ENCODE measurements around the gene COPS3.
A peak's percentile ranks its signal among the peaks of the same experiment; 100 is the strongest.
"Not testable (repeated sequence)": the region's sequence is repeated elsewhere in the genome, so short reads cannot be mapped to it uniquely, and the experiment has no call there.

COPS3 gene

DNA sequence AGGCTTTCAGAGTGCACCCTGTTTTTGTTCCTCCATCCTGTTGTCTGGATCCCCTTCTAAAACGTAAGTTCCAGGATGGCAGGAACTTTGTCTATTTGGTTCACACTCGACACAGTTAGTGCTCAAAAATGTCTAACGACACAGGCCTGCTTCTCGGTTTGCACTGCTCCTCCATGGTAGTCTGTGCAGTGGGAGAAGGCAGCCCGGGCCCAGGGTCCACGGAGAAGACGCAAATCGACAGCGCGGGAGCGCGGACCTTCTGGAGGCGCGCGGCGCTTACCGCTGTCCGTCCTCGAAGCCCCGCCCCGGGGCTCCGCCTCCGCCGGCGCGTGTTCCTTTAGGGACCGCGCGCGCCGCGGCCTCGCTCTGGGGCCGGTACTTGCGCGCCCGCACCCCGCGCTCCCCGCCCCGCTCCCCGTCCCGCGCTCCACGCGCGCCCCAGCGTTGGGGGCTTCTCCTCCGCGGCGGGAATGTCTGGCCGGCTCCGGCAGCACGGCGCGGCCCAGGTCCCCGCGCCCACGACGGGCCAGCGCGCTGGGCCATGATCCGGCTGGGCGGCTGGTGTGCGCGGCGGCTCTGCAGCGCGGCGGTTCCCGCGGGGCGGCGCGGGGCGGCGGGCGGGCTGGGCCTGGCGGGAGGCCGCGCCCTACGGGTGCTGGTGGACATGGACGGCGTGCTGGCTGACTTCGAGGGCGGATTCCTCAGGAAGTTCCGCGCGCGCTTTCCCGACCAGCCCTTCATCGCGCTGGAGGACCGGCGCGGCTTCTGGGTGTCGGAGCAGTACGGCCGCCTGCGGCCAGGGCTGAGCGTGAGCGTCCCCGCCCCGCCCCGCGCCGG lies 22.2 kb upstream of the COPS3 start, which contains the start of gene NT5M:
NT5M (plus strand) TSS at position 364 of the 837 bp plus-strand sequence; CDS start at position 542, 178 bp downstream.
- TF ChIP-seq, protein P1, sequence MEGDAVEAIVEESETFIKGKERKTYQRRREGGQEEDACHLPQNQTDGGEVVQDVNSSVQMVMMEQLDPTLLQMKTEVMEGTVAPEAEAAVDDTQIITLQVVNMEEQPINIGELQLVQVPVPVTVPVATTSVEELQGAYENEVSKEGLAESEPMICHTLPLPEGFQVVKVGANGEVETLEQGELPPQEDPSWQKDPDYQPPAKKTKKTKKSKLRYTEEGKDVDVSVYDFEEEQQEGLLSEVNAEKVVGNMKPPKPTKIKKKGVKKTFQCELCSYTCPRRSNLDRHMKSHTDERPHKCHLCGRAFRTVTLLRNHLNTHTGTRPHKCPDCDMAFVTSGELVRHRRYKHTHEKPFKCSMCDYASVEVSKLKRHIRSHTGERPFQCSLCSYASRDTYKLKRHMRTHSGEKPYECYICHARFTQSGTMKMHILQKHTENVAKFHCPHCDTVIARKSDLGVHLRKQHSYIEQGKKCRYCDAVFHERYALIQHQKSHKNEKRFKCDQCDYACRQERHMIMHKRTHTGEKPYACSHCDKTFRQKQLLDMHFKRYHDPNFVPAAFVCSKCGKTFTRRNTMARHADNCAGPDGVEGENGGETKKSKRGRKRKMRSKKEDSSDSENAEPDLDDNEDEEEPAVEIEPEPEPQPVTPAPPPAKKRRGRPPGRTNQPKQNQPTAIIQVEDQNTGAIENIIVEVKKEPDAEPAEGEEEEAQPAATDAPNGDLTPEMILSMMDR (IDR thresholded peaks at IDR 0.05; ENCODE audit: control extremely low read depth, extremely low read depth, low read depth, missing control alignments) = no peak
- ChIA-PET CTCF (no interaction called here), POLR2A (no interaction called here)
- DNase-seq (ENCODE audit: extremely low spot score) = peak; percentile 87

DNA sequence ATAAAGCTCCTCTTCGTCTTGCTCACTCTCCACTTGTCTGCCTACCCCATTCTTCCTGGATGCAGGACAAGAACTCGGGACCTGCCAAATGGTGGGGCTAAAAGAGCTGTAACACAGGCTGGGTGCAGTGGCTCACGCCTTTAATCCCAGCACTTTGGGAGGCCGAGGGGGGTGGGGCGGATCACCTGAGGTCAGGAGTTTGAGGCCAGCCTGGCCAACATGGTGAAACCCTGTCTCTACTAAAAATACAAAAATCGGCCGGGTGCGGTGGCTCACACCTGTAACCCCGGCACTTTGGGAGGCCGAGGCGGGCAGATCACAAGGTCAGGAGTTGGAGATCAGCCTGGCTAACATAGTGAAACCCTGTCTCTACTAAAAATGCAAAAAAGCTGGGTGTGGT lies 20.6 kb upstream of the COPS3 start:
- POLR2A ChIA-PET = interaction anchor here (0.6 kb wide), 1 partner anchor 21 kb away, joined by 3 read pairs; no protein-coding TSS in a partner anchor
- not testable (repeated sequence) for DNase-seq (ENCODE audit: extremely low spot score)
- CTCF ChIA-PET = interaction anchor here (0.9 to 2.7 kb wide), 4 partner anchors 11 to 21 kb away, joined by 3 to 7 read pairs (median 6); partner anchors contain the start of gene COPS3

DNA sequence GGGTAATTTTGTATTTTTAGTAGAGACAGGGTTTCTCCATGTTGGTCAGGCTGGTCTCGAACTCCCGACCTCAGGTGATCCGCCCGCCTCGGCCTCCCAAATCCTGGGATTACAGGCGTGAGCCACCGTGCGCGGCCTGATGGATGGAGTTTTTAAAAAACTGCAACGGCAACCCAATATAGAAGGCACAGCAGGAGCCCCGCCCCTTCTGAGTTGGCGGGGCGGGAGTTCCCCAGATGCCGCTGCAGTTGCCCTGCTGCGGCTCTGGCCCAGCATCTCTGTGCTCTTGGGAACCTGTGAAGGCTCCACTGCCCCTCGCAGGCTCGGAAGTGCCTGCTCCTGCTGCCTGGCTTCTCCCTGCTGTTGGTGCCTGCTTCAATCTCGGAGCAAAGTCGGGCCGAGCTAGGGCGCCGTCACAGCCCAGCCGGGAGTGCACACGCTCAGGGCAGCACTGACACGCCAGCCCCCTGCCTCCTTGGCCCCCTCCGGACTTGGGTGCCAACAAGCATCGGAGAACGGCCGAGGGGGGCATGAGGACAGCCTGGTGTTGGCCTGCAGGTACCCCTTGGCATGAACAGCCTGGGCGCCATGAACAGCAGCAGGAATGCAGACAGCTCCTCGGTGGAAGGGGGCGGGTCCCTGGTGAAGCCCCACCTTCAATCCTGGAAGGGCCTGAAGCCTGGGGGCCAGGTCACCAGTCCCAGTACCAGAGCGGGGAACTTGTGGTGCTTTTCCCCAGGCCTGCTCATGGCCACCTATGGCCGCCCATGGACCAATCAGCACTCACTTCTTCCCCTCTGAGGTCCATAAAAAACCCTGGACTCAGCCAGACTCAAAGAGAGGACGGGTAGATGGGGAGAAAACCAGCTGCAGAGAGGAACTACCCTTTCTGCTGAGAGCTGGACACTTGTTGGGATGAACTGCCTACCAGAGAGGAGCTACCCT lies 19.9 kb upstream of the COPS3 start:
- ChIA-PET POLR2A (interaction anchor here (0.6 kb wide), 1 partner anchor 20 kb away, joined by 3 read pairs; no protein-coding TSS in a partner anchor), CTCF (interaction anchor here (0.9 to 2.7 kb wide), 5 partner anchors 12 to 20 kb away, joined by 3 to 7 read pairs (median 4); partner anchors contain the start of gene COPS3)
- DNase-seq (ENCODE audit: extremely low spot score) = peak; percentile 71
- TF ChIP-seq, protein P1 (IDR thresholded peaks at IDR 0.05; ENCODE audit: control extremely low read depth, extremely low read depth, low read depth, missing control alignments) = no peak

DNA sequence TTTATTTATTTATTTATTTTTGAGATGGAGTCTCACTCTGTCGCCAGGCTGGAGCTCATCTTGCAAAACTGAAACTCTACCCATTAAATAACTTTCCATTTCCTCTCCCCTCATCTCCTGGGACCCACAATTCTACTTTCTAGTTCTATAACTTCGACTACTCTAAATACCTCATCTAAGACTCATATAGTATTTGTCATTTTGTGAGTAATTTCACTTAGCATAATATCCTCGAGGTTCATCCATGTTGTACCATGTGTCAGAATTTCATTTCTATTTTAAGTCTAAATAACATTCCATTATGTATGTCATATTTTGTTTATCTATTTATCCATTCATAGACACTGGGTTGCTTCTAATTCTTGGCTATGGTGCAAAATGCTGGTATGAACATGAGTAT lies 17.1 kb upstream of the COPS3 start:
- ChIA-PET POLR2A (no interaction called here), CTCF (no interaction called here)
- TF ChIP-seq, protein P1 (IDR thresholded peaks at IDR 0.05; ENCODE audit: control extremely low read depth, extremely low read depth, low read depth, missing control alignments) = no peak
- DNase-seq (ENCODE audit: extremely low spot score) = no peak

DNA sequence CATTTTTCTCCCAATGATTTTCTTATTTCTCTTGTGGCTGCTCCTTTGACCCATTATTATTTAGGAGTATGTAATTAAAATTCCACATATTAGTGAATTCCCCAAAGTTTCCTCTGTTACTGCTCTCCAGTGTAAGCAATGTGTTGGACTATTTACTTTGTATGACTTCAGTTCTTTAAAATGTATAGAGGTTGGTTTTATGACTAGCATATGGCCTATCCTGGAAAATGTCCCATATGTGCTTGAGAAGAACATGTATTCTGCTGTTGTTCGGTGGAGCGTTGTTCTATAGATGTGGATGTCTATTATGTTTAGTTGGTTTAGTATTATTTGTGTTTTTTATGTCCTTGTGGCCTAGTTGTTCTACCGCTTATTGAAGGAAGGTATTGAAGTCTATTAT lies 16.2 kb upstream of the COPS3 start:
- ChIA-PET POLR2A (no interaction called here), CTCF (no interaction called here)
- TF ChIP-seq, protein P1 (IDR thresholded peaks at IDR 0.05; ENCODE audit: control extremely low read depth, extremely low read depth, low read depth, missing control alignments) = no peak
- no peak for DNase-seq (ENCODE audit: extremely low spot score)

DNA sequence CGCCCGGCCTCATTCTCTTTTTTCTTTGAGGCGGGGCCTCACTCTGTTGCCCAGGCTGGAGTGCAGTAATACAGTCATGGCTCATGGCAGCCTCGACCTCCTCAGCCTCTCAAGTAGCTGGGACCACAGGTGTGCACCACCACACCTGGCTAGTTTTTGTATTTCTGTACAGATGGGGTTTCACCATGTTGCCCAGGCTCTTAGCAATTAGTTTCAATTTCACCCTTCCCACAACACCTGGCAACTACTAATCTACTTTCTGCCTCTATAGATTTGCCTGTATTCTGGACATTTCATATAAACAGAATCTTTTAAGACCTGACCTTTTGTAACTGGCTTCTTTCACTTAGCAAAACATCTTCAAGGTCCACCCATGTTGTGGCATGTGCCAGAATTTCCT lies 14.1 kb upstream of the COPS3 start:
- POLR2A ChIA-PET = no interaction called here

More for the DNA sequence above, 14.1 kb upstream of the COPS3 start:
- TF ChIP-seq, protein P1 (IDR thresholded peaks at IDR 0.05; ENCODE audit: control extremely low read depth, extremely low read depth, low read depth, missing control alignments) = no peak
- CTCF ChIA-PET = no interaction called here
- DNase-seq (ENCODE audit: extremely low spot score) = no peak

Measured in GM10248 (cell line).